Keratinocyte (primary cell): ENCODE measurements around the gene RBM6. TPM values are rescaled to one million over a fixed set of nuclear protein-coding genes. Genes with fewer than 3 reads are reported as not detected.

Experiments
- DNase-seq: peaks from one replicate; pipeline ENCODE4 v3.0.0-alpha.2; 2011; ENCODE audit warnings: low read depth, missing footprints, low spot score
- FAIRE-seq: peaks from 2 replicates; lab custom pipeline; 2011; peaks lifted over from hg19 to GRCh38; lab: Jason Lieb, UNC
- H2AFZ ChIP-seq: 2 replicates; pipeline ENCODE4 v1.6.0; 2012; ENCODE audit warnings: low read length, control low read depth, inconsistent platforms; ENCODE audit not compliant: control insufficient read depth
- H3K27ac ChIP-seq: 2 replicates; pipeline ENCODE4 v1.5.1; 2011; ENCODE audit warnings: low read length; ENCODE audit not compliant: control insufficient read depth, insufficient read depth
- H3K27me3 ChIP-seq: 3 replicates; pipeline ENCODE4 v1.6.0; 2011; ENCODE audit warnings: low read length; ENCODE audit not compliant: control insufficient read depth, insufficient read depth; ENCODE audit errors: extremely low read depth
- H3K36me3 ChIP-seq, 2 experiments: 2 replicates in 1 of 2; 3 replicates in 1 of 2; pipeline ENCODE4 v1.5.1; 2011; ENCODE audit warnings: low read length in 2 of 2, mild to moderate bottlenecking in 1 of 2; ENCODE audit not compliant: control insufficient read depth in 2 of 2, insufficient read depth in 2 of 2; ENCODE audit errors: extremely low read depth in 1 of 2
- H3K4me1 ChIP-seq: 3 replicates; pipeline ENCODE4 v1.5.1; 2011; ENCODE audit warnings: low read length; ENCODE audit not compliant: control insufficient read depth, insufficient read depth; ENCODE audit errors: extremely low read depth
- H3K4me2 ChIP-seq: 3 replicates; pipeline ENCODE4 v1.6.0; 2011; ENCODE audit warnings: low read depth, low read length; ENCODE audit not compliant: control insufficient read depth, insufficient read depth; ENCODE audit errors: extremely low read depth
- H3K4me3 ChIP-seq, 3 experiments: fragments of 200-600 bp in 1 of 3; sonication (generic) in 1 of 3; 2 replicates in 2 of 3; 3 replicates in 1 of 3; pipeline ENCODE4 v1.5.1; 2011 to 2016; ENCODE audit warnings: low read length in 3 of 3, mild to moderate bottlenecking in 3 of 3, control low read depth in 2 of 3, inconsistent platforms in 1 of 3, low read depth in 1 of 3, mixed read lengths in 1 of 3, mixed run types in 1 of 3, moderate library complexity in 1 of 3; ENCODE audit not compliant: control insufficient read depth in 2 of 3, insufficient read depth in 2 of 3; ENCODE audit errors: extremely low read depth in 1 of 3
- H3K79me2 ChIP-seq: 2 replicates; pipeline ENCODE4 v1.6.0; 2012; ENCODE audit warnings: low read length; ENCODE audit not compliant: control insufficient read depth, insufficient read depth
- H3K9ac ChIP-seq: 3 replicates; pipeline ENCODE4 v1.6.0; 2011; ENCODE audit warnings: low read length; ENCODE audit not compliant: control insufficient read depth, insufficient read depth; ENCODE audit errors: extremely low read depth
- H3K9me1 ChIP-seq: 3 replicates; pipeline ENCODE4 v1.6.0; 2011; ENCODE audit warnings: low read length; ENCODE audit not compliant: control insufficient read depth, insufficient read depth; ENCODE audit errors: extremely low read depth
- H3K9me3 ChIP-seq: 2 replicates; pipeline ENCODE4 v1.5.1; 2012; ENCODE audit warnings: low read depth, low read length; ENCODE audit not compliant: control insufficient read depth
- H4K20me1 ChIP-seq: 3 replicates; pipeline ENCODE4 v1.6.0; 2011; ENCODE audit warnings: low read length; ENCODE audit not compliant: control insufficient read depth, insufficient read depth; ENCODE audit errors: extremely low read depth
- EZH2 ChIP-seq: IDR thresholded peaks from one replicate; pipeline ENCODE4 v1.6.1; 2012; ENCODE audit warnings: inconsistent platforms, mild to moderate bottlenecking, low read length, moderate library complexity
- dilution Hi-C: fragments of 300-500 bp; cut with MboI; formaldehyde crosslinking; loops from one replicate; pipeline ENCODE4 v1.7.0; 2020; ENCODE audit warnings: low sequenced_read_pairs; ENCODE audit not compliant: extremely low pct_ligation_motif_present
- polyA plus RNA-seq, 5 experiments: library from polyadenylated mRNA; depleted of rRNA in 3 of 5; stranded (reverse) in 3 of 5; stranded (forward) in 1 of 5; unstranded in 1 of 5; fragments of >200 nt; gene quantifications; 1 replicate in 1 of 5; 2 replicates in 3 of 5; 3 replicates in 1 of 5; pipeline versions ENCODE4 v1.2.1 to v1.2.3, GENCODE V29; 2011 to 2012; ENCODE audit warnings: missing spikeins in 2 of 5, low read depth in 1 of 5, low replicate concordance in 1 of 5
- TF ChIP-seq, protein P1 (sequence below), 3 experiments: IDR thresholded peaks in 1 of 3; conservative IDR thresholded peaks in 1 of 3; optimal IDR thresholded peaks in 1 of 3; 2 replicates in 2 of 3; 3 replicates in 1 of 3; pipeline versions ENCODE3 to v1.5.1; 2011; ENCODE audit warnings: low read length in 3 of 3, mild to moderate bottlenecking in 3 of 3, moderate library complexity in 2 of 3, control low read depth in 1 of 3, inconsistent platforms in 1 of 3; ENCODE audit not compliant: insufficient read depth in 2 of 3; ENCODE audit errors: extremely low read depth in 1 of 3

The RBM6 gene
- polyA plus RNA-seq, 1 donor (not counting 4 experiments of a cell fraction or from before 2014, with no cell fraction given) = 43.2 TPM

- FAIRE-seq (no peak), DNase-seq (no peak)
- Histone ChIP-seq H3K4me2 (no peak overlapping the region), H3K4me3 (no peak overlapping the region), H2AFZ (no peak overlapping the region), H3K9ac (no peak overlapping the region), H3K79me2 (no peaks in the 10 kb centered on the region), H3K9me1 (no peaks in the 10 kb centered on the region), H3K27me3 (no peaks in the 10 kb centered on the region), H3K27ac (no peak overlapping the region), H3K36me3 (peaks cover 20% of the 10 kb centered on the region in 2 experiments), H4K20me1 (peaks cover 6% of the 10 kb centered on the region), H3K9me3 (no peaks in the 10 kb centered on the region), H3K4me1 (peaks cover 21% of the 10 kb centered on the region)
- TF ChIP-seq, protein P1, sequence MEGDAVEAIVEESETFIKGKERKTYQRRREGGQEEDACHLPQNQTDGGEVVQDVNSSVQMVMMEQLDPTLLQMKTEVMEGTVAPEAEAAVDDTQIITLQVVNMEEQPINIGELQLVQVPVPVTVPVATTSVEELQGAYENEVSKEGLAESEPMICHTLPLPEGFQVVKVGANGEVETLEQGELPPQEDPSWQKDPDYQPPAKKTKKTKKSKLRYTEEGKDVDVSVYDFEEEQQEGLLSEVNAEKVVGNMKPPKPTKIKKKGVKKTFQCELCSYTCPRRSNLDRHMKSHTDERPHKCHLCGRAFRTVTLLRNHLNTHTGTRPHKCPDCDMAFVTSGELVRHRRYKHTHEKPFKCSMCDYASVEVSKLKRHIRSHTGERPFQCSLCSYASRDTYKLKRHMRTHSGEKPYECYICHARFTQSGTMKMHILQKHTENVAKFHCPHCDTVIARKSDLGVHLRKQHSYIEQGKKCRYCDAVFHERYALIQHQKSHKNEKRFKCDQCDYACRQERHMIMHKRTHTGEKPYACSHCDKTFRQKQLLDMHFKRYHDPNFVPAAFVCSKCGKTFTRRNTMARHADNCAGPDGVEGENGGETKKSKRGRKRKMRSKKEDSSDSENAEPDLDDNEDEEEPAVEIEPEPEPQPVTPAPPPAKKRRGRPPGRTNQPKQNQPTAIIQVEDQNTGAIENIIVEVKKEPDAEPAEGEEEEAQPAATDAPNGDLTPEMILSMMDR (optimal IDR thresholded peaks at IDR 0.05 in 1 of 3, IDR thresholded peaks at IDR 0.05 in 1 of 3, conservative IDR thresholded peaks at IDR 0.05 in 1 of 3; ENCODE audit: extremely low read depth in 1 of 3, insufficient read depth in 2 of 3, low read length in 3 of 3) = peak in 1 of 3 experiments; percentile 6
- no peak for TF ChIP-seq EZH2
- dilution Hi-C loops = no loop called here
Observed at GRCh38 chr3:50122071-50122470, 182.1 kb downstream of the RBM6 start.

- Histone ChIP-seq H3K36me3 (peaks cover 16 to 20% of the 10 kb centered on the region in 2 experiments), H4K20me1 (peaks cover 6% of the 10 kb centered on the region), H3K9me1 (no peaks in the 10 kb centered on the region), H3K79me2 (no peaks in the 10 kb centered on the region), H3K27ac (no peak overlapping the region), H3K27me3 (no peaks in the 10 kb centered on the region), H3K4me2 (no peak overlapping the region), H3K9ac (no peak overlapping the region), H2AFZ (no peak overlapping the region), H3K4me1 (peaks cover 21% of the 10 kb centered on the region), H3K4me3 (no peak overlapping the region), H3K9me3 (no peaks in the 10 kb centered on the region)
- dilution Hi-C loops = no loop called here
- TF ChIP-seq EZH2 = no peak
- TF ChIP-seq, protein P1 (optimal IDR thresholded peaks at IDR 0.05 in 1 of 3, IDR thresholded peaks at IDR 0.05 in 1 of 3, conservative IDR thresholded peaks at IDR 0.05 in 1 of 3; ENCODE audit: extremely low read depth in 1 of 3, insufficient read depth in 2 of 3, low read length in 3 of 3) = no peak
- DNase-seq (no peak), FAIRE-seq (no peak)
Observed at GRCh38 chr3:50122661-50123391, 182.9 kb downstream of the RBM6 start.
